Peyer's patch (tissue), 4 donors: ENCODE results near the gene NUAK1.

Experiments used
- POLR2A ChIP-seq, 2 donors: fragments of 450-650 bp; IDR thresholded peaks; one replicate each; pipeline ENCODE4 v1.5.1; 2017; ENCODE audit warnings: antibody characterized with exemption in 2 of 2, mild to moderate bottlenecking in 2 of 2, moderate library complexity in 2 of 2
- TF ChIP-seq, protein P1 (sequence below), 6 experiments: fragments of 450-650 bp in 4 of 6; fragments of 200-600 bp in 2 of 6; sonication (generic) in 1 of 6; IDR thresholded peaks; one replicate each; pipeline ENCODE4 v1.5.1; 2017 to 2019; ENCODE audit warnings: antibody characterized with exemption in 6 of 6, mild to moderate bottlenecking in 3 of 6, moderate library complexity in 1 of 6

- TF ChIP-seq, protein P1, sequence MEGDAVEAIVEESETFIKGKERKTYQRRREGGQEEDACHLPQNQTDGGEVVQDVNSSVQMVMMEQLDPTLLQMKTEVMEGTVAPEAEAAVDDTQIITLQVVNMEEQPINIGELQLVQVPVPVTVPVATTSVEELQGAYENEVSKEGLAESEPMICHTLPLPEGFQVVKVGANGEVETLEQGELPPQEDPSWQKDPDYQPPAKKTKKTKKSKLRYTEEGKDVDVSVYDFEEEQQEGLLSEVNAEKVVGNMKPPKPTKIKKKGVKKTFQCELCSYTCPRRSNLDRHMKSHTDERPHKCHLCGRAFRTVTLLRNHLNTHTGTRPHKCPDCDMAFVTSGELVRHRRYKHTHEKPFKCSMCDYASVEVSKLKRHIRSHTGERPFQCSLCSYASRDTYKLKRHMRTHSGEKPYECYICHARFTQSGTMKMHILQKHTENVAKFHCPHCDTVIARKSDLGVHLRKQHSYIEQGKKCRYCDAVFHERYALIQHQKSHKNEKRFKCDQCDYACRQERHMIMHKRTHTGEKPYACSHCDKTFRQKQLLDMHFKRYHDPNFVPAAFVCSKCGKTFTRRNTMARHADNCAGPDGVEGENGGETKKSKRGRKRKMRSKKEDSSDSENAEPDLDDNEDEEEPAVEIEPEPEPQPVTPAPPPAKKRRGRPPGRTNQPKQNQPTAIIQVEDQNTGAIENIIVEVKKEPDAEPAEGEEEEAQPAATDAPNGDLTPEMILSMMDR (IDR thresholded peaks at IDR 0.05) = no peak
- TF ChIP-seq POLR2A (IDR thresholded peaks at IDR 0.05) = no peak
Measured at GRCh38 chr12:106066051-106066705, 72.6 kb downstream of the NUAK1 start.
